H1 (cell line): ENCODE results near the gene COPG1. TPM values are rescaled to one million over a fixed set of nuclear protein-coding genes. Genes with fewer than 3 reads are reported as not detected.

Source experiments
- ASH2L ChIP-seq: fragments of 200-600, 300-600 bp; sonication (generic); IDR thresholded peaks from one replicate; pipeline ENCODE4 v1.7.1; 2017; ENCODE audit warnings: low read length
- BRCA1 ChIP-seq: IDR thresholded peaks from 2 replicates; pipeline ENCODE4 v1.6.1; 2012; ENCODE audit warnings: low read depth, low read length, improper control_type of control experiment
- CBX5 ChIP-seq: fragments of 300-800, 300-1000 bp; sonication (generic); IDR thresholded peaks from 2 replicates; pipeline ENCODE4 v1.7.1; 2016; ENCODE audit warnings: antibody characterized with exemption, low read length, low read depth
- CHD1 ChIP-seq: IDR thresholded peaks from 2 replicates; pipeline ENCODE4 v1.6.1; 2012; ENCODE audit warnings: low read depth, low read length, improper control_type of control experiment
- CHD2 ChIP-seq: IDR thresholded peaks from 2 replicates; pipeline ENCODE4 v1.6.1; 2012; ENCODE audit warnings: low read length, improper control_type of control experiment
- CREB1 ChIP-seq: IDR thresholded peaks from 2 replicates; pipeline ENCODE4 v1.6.1; 2012; ENCODE audit warnings: inconsistent platforms
- FOSL1 ChIP-seq: IDR thresholded peaks from 2 replicates; pipeline ENCODE4 v1.6.1; 2011; ENCODE audit warnings: mild to moderate bottlenecking, low read depth, low read length, moderate library complexity; ENCODE audit not compliant: insufficient read depth
- HDAC6 ChIP-seq: IDR thresholded peaks from one replicate; pipeline ENCODE4 v1.7.1; 2012; ENCODE audit warnings: low read depth, mild to moderate bottlenecking, inconsistent platforms, low read length, moderate library complexity
- JUN ChIP-seq: IDR thresholded peaks from 2 replicates; pipeline ENCODE4 v1.6.1; 2011; ENCODE audit warnings: low read depth, mild to moderate bottlenecking, improper control_type of control experiment, low read length
- KDM4A ChIP-seq: IDR thresholded peaks from one replicate; pipeline ENCODE4 v1.7.1; 2012; ENCODE audit warnings: low read depth, mild to moderate bottlenecking, moderate library complexity, low read length, inconsistent platforms; ENCODE audit not compliant: severe bottlenecking
- KDM5A ChIP-seq: fragments of 200-600 bp; IDR thresholded peaks from 2 replicates; pipeline ENCODE4 v1.7.1; 2012; ENCODE audit warnings: mild to moderate bottlenecking, low read length, inconsistent platforms, mixed read lengths
- NANOG ChIP-seq: IDR thresholded peaks from 2 replicates; pipeline ENCODE4 v1.6.1; 2011; ENCODE audit warnings: low read length, low read depth, mild to moderate bottlenecking, inconsistent platforms; ENCODE audit not compliant: insufficient read depth, poor library complexity, severe bottlenecking
- POLR2A ChIP-seq, 2 experiments: IDR thresholded peaks; 1 replicate in 1 of 2; 2 replicates in 1 of 2; pipeline ENCODE4 v1.6.1; 2011; ENCODE audit warnings: low read depth in 2 of 2, low read length in 2 of 2, mild to moderate bottlenecking in 2 of 2; ENCODE audit errors: control extremely low read depth in 1 of 2
- SIX5 ChIP-seq: IDR thresholded peaks from 2 replicates; pipeline ENCODE4 v1.6.1; 2011; ENCODE audit warnings: mild to moderate bottlenecking, low read depth, low read length
- SP4 ChIP-seq: IDR thresholded peaks from 2 replicates; pipeline ENCODE4 v1.6.1; 2012; ENCODE audit warnings: low read length, inconsistent platforms
- SRF ChIP-seq: IDR thresholded peaks from 2 replicates; pipeline ENCODE4 v1.6.1; 2011; ENCODE audit warnings: mild to moderate bottlenecking, low read depth, low read length, moderate library complexity
- TBP ChIP-seq: IDR thresholded peaks from 2 replicates; pipeline ENCODE4 v1.6.1; 2011; ENCODE audit warnings: low read depth, low read length, improper control_type of control experiment
- YY1 ChIP-seq: IDR thresholded peaks from 2 replicates; pipeline ENCODE4 v1.6.1; 2011; ENCODE audit warnings: low read depth, mild to moderate bottlenecking, low read length
- ZNF274 ChIP-seq: IDR thresholded peaks from 2 replicates; pipeline ENCODE4 v1.7.0; 2012; ENCODE audit warnings: low read length, borderline replicate concordance; ENCODE audit errors: extremely low read depth
- polyA plus RNA-seq, 7 experiments: library from polyadenylated mRNA; depleted of rRNA in 3 of 7; stranded (reverse) in 5 of 7; unstranded in 2 of 7; fragments of >200 nt in 5 of 7; fragments of 200-250 nt in 2 of 7; gene quantifications; 1 replicate in 5 of 7; 2 replicates in 1 of 7; 4 replicates in 1 of 7; pipeline versions ENCODE4 v1.2.1 to v1.2.3, GENCODE V29; 2011 to 2013; ENCODE audit warnings: missing spikeins in 2 of 7, mixed read lengths in 2 of 7
- total RNA-seq: library from RNA; stranded (reverse); fragmentation: NEBNext Ultra II Directional; extraction: Animal tissue kit (Norgen Biotek cat#: 25700); gene quantifications from 2 replicates; pipeline ENCODE4 v1.2.1, GENCODE V29; 2021
- TF ChIP-seq, protein P1 (sequence below), 3 experiments: IDR thresholded peaks; 1 replicate in 2 of 3; 2 replicates in 1 of 3; pipeline versions ENCODE4 v1.5.1 to v1.6.1; 2011; ENCODE audit warnings: low read length in 3 of 3, mild to moderate bottlenecking in 3 of 3, inconsistent platforms in 2 of 3, low read depth in 1 of 3, moderate library complexity in 1 of 3; ENCODE audit not compliant: insufficient read depth in 1 of 3; ENCODE audit errors: control extremely low read depth in 1 of 3
- TF ChIP-seq, protein P2 (sequence below): IDR thresholded peaks from 2 replicates; pipeline ENCODE4 v1.6.1; 2012; ENCODE audit warnings: inconsistent platforms
- TF ChIP-seq, protein P3 (sequence below): IDR thresholded peaks from 2 replicates; pipeline ENCODE4 v1.6.1; 2011; ENCODE audit warnings: low read length, improper control_type of control experiment

The COPG1 gene
- total and polyA plus RNA-seq, 2 of the 8 experiments (the other 6 are each of a cell fraction or from before 2014, with no cell fraction given): 52.7 to 106 TPM

DNA sequence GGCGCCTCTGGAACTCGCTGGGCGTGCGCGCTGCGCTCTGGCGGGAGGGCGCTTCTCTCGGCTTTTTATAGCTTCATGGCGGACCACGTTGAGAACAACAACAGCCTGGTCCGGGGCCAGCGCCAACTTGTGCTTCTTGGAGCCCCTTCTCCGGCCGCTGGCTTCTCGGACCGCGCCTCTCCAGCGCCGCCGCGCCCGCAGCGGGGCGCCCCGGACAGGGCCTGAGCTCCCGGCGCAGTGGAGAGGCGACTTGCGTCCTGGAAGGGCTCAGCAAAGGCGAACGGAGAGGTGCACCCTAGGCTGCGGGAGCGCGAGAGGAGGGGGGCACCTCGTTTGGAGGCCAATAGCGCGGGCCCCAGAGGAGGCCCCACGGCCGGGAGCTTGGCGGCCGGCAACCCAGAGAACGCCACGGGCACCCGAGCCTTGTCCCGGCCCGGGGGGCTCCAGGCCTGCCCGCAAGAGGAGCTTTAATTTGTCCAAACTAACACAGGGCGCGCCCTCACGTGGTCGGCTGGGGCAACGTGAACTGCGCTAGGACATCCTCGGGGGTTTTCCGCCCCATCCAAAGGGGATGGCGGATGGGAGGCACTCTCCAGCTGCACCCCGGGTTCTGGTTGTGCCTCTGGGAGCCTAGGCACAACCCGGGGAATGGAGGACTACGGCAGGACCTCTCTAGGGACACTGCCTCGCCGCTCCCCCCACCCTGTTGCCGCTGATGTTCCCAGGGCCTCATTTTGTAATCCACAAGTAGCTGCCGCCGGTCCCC, 67.0 kb downstream of the COPG1 start (continued):
- TF ChIP-seq NANOG: no peak
- TF ChIP-seq CHD2: no peak
- peak in 1 of 2 experiments; percentile 99; a peak in 2 of 3 replicates for TF ChIP-seq POLR2A (IDR thresholded peaks at IDR 0.05; ENCODE audit: control extremely low read depth in 1 of 2, low read depth in 2 of 2, low read length in 2 of 2)
- TF ChIP-seq, protein P1, sequence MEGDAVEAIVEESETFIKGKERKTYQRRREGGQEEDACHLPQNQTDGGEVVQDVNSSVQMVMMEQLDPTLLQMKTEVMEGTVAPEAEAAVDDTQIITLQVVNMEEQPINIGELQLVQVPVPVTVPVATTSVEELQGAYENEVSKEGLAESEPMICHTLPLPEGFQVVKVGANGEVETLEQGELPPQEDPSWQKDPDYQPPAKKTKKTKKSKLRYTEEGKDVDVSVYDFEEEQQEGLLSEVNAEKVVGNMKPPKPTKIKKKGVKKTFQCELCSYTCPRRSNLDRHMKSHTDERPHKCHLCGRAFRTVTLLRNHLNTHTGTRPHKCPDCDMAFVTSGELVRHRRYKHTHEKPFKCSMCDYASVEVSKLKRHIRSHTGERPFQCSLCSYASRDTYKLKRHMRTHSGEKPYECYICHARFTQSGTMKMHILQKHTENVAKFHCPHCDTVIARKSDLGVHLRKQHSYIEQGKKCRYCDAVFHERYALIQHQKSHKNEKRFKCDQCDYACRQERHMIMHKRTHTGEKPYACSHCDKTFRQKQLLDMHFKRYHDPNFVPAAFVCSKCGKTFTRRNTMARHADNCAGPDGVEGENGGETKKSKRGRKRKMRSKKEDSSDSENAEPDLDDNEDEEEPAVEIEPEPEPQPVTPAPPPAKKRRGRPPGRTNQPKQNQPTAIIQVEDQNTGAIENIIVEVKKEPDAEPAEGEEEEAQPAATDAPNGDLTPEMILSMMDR (IDR thresholded peaks at IDR 0.05; ENCODE audit: control extremely low read depth in 1 of 3, insufficient read depth in 1 of 3, low read depth in 1 of 3, low read length in 3 of 3): peak in 2 of 3 experiments; percentile 43 to 58; a peak in 3 of 4 replicates
- TF ChIP-seq SRF: no peak
- no peak for TF ChIP-seq CHD1
- TF ChIP-seq KDM5A: peak; percentile 86
- TF ChIP-seq BRCA1: no peak
- no peak for TF ChIP-seq ASH2L
- TF ChIP-seq, protein P2, sequence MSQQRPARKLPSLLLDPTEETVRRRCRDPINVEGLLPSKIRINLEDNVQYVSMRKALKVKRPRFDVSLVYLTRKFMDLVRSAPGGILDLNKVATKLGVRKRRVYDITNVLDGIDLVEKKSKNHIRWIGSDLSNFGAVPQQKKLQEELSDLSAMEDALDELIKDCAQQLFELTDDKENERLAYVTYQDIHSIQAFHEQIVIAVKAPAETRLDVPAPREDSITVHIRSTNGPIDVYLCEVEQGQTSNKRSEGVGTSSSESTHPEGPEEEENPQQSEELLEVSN: no peak
- TF ChIP-seq SIX5: no peak
- peak; percentile 72; the same call in 1 of the 2 replicates for TF ChIP-seq YY1
- TF ChIP-seq, protein P3, sequence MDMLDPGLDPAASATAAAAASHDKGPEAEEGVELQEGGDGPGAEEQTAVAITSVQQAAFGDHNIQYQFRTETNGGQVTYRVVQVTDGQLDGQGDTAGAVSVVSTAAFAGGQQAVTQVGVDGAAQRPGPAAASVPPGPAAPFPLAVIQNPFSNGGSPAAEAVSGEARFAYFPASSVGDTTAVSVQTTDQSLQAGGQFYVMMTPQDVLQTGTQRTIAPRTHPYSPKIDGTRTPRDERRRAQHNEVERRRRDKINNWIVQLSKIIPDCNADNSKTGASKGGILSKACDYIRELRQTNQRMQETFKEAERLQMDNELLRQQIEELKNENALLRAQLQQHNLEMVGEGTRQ: peak; percentile 60; the same call in 1 of the 2 replicates
- no peak for TF ChIP-seq CBX5
- TF ChIP-seq ZNF274: no peak
- peak; percentile 79 for TF ChIP-seq SP4
- TF ChIP-seq JUN: no peak
- TF ChIP-seq KDM4A: peak; percentile 42
- TF ChIP-seq TBP: peak; percentile 98
- TF ChIP-seq CREB1: peak; percentile 45; the same call in 1 of the 2 replicates
- TF ChIP-seq HDAC6: no peak
- TF ChIP-seq FOSL1: no peak
